GM19395 (cell line): ENCODE data around the gene CWC27.
"Not testable (repeated sequence)": the region's sequence is repeated elsewhere in the genome, so short reads cannot be mapped to it uniquely, and the experiment has no call there.

Source experiments
- ATAC-seq: cut with Tn5 transposase; IDR thresholded peaks from one replicate; pipeline ENCODE4 v1.9.1; 2021; ENCODE audit warnings: mild to moderate bottlenecking, moderate library complexity; ENCODE audit not compliant: unreplicated experiment

Gene CWC27

GRCh38 chr5:64914396-64914795, 145.7 kb downstream of the CWC27 start:
- no peak for ATAC-seq

- ATAC-seq = no peak
These were observed 149.4 kb downstream of the CWC27 start for GRCh38 chr5:64918083-64918482.

DNA sequence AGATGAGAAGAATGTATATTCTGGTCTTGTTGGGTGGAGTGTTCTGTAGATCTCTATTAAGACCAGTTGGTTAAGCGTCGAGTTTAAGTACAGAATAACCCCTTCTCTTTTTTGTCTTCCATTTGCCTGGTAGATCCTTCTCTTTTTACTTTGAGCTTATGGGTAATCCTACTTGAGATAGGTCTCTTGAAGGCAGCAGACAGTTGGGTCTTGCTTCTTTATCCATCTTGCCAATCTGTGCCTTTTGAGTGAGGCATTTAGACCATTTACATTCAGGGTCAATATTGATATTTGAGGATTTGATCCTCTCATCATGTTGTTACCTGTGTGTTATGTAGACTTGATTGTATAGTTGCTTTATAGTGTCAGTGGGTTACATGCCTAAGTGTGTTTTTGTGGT, 152.7 kb downstream of the CWC27 start:
- no peak for ATAC-seq

GRCh38 chr5:64923151-64923685, 154.5 kb downstream of the CWC27 start:
- ATAC-seq = no peak

DNA sequence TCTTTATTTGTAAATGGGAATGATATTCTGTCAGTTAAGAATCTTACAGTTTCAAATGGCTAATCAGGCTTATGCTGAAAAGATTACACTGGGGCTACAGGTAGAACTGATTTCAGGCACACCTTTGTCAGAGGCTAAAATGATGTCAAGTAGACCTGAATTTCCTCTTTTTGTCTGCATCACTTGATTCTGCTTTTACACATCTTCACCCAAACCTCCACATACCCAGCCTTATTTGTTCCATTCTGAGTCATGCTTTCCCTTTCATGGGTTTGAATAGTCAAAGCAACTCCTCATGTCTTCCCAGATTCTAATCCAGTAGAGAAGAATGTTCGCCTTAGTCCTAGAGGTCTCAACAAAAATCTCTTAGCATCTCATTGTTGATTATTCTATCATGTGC, 156.4 kb downstream of the CWC27 start:
- ATAC-seq = no peak

DNA sequence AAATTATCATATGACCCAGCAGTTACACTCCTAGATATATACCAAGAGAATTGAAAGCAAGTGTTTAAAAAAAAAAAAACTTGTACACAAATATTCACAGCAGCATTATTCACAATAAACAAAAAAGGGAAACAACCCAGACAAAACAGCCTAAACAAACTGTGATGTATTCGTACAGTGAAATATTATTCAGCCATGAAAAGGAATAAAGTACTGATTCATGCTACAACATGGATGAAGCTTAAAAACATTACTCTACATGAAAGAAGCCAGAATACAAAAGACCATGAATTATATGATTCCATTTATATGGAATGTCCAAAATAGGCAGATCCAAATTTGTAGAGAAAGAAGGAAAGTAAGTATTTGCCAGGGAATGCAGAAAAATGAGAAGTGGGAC, 161.1 kb downstream of the CWC27 start:
- no peak for ATAC-seq

- no peak for ATAC-seq
These were observed 162.1 kb downstream of the CWC27 start for GRCh38 chr5:64930672-64931318.

GRCh38 chr5:64939422-64939771, 170.7 kb downstream of the CWC27 start:
- ATAC-seq = not testable (repeated sequence)

DNA sequence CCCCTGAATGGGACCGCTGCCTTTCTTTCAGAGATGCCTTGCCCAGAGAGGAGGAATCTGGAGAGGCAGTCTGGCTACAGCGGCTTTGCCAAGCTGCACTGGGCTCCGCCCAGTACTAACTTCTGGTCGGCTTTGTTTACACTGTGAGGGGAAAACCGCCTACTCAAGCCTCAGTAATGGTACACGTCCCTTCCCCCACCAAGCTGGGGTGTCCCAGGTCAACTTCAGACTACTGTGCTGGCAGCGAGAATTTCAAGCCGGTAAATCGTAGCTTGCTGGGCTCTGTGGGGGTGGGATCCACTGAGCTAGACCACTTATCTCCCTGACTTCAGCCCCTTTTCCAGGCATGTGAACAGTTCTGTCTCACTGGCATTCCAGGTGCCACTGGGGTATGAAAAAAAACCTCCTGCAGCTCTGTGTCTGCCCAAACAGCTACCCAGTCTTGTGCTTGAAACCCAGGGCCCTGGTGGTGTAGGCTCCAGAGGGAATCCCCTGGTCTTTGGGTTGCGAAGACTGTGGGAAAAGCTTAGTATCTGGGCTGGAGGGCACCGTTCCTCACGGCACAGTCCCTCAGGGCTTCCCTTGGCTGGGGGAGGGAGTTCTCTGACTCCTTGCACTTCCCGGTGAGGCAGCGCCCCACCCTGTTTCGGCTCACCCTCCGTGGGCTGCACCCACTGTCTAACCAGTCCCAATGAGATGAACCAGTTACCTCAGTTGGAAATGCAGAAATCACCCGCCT, 171.2 kb downstream of the CWC27 start:
- ATAC-seq = no peak

GRCh38 chr5:64942460-64942859, 173.7 kb downstream of the CWC27 start:
- no peak for ATAC-seq

- no peak for ATAC-seq
These were observed 176.1 kb downstream of the CWC27 start for GRCh38 chr5:64944868-64945267.

GRCh38 chr5:64947031-64947430, 178.3 kb downstream of the CWC27 start:
- ATAC-seq = no peak

- ATAC-seq = no peak
These were observed 179.1 kb downstream of the CWC27 start for GRCh38 chr5:64947801-64948200.

DNA sequence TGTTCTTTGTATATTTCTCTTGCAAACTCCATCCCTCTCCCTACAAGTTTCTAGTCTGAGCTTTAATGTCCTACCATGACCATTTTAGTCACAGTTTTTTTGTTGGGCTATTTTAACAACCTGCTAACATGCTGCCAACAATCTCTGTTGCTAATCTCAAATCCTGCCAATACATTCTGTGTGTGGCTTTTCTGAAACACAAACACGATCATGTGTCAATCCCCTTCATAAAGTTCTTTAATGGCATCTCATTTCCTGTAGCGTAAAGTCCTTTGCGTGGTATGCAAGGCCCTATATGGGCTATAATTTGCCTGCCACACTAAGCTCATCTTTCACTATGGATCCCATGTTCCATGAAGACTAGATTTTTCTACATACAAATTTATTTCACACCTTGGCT, 180.6 kb downstream of the CWC27 start:
- ATAC-seq = no peak

DNA sequence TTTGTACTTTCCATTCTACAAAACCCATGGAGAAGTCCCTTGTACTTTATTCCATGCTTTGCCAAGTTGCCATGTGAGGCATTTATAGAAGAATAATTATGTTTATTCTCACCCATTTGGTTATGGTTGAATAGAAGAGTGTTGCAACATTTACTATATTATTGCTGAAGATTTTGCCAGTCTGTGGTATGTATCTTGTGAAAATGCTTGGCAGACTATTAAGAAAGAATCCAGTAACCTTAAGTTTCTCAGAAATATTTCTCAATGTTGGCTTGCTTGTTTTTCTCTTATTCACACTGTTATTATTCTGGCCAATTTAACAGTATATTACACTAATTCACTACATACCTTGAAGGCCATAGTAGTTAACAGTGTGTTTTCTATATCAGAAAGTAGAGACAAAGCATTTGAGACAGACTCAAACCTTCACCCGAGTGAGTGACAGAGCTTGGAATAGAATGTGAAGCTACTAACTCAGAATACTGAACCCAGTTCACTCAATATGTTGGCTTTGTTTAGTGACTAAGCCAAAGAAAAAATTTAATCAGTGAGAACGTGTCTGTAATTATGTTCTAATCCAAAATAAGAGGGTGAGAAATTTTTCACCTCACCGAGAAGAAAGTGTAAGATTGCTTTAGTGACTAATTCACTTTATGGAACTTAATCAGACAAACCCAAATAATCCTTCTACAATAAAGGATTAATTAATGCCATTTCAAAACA, 184.4 kb downstream of the CWC27 start:
- no peak for ATAC-seq

GRCh38 chr5:64954518-64954917, 185.8 kb downstream of the CWC27 start:
- ATAC-seq = no peak

DNA sequence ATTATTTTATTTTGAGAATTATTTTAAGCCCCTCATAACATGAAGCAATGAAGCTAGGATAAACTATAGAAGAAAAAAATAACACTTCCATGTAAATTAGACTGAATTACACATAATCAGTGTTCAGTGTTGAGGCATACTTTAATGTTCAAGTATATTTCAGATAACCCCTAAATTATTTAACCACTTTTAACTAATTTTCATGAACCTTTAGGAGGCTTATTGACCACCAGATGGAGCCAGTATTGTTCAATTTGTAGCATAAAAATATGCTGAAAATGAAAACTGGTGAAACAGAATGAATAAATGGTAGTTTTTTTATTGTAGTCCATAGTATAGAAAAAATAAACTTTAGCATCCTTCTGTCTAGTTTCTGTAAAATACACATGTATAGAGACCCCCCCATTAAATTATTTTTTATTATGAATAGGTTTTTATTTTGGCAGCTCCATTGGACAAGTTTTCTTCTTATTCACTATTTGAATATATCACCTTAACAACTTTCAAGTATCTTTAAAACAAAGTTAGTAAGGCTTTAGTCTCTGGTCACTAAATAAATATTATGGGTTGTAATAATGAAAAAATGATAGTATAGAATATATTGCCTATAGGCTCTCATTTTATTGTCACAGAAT, 190.1 kb downstream of the CWC27 start:
- no peak for ATAC-seq

DNA sequence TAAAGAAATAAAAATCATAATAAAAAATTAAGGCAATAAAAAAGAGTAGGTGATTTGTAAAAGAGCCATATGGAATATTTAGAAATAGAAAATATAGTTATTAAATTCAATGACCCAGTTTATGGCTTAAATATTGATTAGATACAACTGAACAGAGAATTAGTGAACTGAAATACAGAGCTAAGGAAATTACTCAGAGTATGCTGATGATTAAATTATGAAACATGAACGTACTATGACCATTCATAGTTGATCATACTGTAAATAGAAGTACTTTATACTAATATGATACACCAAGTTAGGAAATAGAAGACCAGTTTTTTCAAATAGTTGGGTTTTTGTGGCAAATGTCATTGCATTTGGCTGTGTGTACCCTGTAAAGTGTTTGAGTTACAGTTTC, 194.5 kb downstream of the CWC27 start:
- ATAC-seq = no peak

DNA sequence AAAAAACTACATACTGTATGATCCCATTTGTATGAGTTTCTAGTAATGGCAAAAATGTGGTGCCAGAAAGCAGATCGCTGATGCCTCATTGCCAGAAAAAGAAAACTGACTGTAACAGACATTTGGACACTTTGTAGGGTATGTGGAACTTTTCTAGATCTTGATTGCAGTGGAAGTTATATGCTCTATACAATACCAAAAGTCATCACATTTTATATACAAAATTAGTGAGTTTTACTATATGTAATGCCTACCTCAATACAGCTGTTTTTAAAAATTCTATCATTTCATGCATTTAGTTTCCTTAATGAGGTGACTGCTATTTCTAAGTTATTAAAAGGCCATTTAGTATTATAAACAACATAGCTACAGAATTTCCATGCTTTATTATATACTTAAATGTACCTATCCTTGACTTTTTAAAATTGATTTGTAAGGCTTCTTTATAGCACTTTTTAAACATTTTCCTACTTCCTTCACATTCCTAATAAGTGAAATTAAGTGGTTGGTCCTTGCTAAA, 199.9 kb downstream of the CWC27 start:
- no peak for ATAC-seq

DNA sequence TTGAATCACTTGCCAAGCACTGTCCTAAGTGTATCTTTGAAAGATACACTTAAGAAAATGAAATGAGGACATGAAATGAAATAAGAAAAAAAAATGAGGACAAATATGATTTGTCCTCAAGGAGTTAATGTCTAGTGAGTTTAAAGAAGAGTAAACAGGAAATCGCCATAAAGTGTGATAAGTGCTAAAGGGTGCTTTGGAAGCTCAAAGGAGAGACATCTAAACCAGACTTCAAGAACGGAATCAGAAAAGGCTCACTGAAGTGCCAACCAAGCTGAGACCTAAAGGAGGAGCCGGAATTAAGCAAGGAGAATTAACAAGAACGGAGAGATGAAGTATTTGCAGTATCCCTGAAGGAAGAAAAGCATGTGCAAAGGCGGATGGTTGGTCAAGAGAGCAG, 200.8 kb downstream of the CWC27 start:
- ATAC-seq = no peak

- no peak for ATAC-seq
These were observed 202.8 kb downstream of the CWC27 start for GRCh38 chr5:64971513-64971912.
